ENCODE measurements around the gene ELK3.

Gene ELK3

DNA sequence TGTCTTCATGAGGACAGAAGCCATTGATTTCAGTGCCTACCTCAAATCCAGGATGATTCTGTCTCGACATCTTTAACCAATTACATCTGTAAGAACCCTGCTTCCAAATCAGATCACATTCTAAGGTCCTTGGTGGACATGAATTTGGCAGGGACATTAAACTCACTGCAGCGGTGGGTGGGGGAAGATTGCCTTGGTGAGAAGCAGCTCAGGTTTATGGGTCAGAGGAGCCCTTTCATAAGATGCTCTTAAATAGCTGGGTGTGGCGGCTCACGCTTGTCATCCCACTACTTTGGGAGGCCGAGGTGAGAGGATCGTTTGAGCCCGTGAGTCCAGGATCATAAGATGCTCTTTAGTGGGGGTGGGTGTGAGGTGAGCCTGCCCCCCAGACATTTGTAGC is 42.9 kb downstream of the ELK3 start:
- no peak for DNase-seq

DNA sequence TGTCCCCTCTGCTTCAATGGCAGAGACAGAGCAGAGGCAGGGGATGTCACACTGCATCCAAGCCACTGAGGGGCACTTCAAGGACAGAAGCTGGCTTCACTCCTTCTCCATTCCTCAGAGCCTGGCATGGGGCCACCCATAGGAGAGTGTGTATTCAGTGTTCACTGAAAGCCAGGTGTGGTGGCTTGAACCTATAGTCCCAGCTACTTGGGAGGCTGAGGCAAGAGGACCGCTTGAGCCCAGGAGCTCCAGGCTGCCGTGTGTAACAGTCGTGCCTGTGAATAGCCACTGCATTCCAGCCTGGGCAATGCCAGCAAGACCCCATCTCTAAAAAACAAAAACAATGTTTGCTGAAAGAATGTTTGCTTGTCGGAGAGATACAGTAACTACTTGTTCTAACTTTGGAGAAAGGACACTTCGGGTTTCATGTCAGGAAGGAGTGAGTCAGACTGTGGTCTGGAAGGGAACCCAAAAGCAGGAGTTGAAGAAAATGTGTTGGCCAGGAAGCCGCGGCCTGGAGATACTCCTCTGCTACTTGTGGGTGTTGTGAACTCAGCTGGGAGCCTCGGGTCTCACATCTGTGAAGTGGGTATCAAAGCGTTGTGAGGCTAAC is 43.4 kb downstream of the ELK3 start:
- DNase-seq, result peak; percentile 67

DNA sequence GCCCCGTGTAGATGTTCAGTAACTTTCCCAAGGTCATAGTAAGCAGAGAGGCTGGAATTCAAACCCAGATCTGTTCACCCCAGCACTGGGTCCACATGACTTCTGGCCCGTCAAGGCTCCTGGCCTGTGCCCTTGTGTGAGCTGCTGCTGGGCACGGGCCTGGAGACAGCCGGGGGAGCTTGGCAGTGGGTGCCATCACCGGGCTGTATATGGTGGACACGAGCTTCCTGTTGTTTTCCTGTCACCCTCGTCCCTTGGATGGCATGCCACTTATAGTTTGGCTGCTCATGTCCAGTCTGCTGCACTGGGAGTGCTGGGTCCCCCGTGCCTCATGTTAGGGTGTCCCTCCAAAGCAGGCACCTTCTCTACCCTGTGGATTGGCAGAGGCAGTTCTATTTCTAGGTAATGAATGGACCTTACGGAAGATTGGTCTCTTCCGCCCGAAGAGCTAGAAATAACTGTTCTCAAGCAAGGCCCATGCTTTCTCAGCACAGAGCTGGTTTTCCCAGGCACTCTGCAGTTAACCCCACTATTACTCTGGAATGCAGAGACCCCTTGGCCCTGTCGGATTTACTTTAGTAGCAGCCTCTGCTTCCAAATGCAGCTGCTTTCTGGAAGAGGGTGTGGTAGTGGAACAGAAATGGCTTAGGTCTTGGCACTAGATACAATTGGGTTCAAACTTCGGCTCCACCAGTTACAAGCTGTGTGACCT is 44.3 kb downstream of the ELK3 start:
- no peak for DNase-seq

DNA sequence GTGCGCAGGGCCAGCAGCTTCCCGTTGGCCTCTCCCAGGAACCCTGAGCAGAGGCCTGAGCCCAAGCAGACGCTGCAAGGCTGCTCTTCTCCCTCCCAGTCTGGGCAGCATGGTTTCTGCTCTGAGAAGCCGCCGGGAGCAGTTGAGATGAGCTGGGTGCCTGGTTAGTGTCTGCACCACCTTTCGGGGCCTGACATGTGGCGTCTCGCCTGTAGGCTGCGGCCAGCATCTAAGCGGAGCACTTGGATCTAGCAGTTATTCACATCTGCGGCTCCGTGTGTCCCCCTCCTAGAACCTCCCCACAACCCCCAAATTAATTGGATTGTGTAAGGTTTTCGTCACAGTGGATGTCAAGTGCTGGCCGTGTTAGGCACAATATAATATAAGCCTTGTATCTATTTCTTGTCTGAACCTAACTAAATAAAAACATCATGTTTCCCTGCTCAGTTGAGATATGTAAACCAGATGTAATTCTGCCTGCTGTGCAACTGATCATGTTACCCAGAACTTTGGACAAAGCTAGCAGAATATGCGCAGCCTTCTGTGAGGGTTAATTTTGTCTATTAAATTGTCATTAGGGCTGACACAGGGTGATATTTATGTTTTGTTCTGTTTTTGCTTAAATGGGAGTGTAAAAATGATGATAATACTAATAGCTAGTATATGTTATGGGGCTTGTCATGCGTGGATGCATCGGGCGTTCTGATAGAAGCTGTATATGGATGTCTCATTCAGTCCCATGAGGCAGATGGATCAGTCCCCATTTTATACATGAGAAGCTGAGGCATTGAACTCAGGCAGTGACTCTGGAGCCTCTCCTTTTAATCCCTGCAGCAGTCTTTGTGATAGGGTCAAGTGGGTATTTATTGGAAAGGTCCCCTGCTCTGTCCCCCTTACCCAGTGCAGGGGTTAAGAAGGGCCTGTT is 45.8 kb downstream of the ELK3 start:
- DNase-seq, result no peak

DNA sequence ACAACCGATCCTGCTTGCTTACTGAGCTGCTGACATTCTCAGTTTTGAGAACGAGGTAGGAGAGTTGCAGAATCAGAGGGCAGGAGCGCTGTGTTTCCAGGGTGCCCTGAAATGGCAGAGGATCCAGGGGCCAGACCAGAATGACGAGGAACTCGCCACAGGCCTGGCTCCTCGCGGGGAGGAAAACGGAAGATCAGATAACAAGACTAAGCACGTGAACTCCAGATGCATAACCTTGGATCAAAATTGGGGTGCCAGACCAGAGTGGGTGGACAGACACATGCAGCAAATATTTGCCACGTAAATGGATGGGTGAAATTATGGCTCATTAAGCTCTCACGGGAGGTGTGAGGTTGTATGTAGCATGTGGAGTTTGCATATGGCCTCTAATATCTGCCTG is 46.5 kb downstream of the ELK3 start:
- no peak for DNase-seq

DNA sequence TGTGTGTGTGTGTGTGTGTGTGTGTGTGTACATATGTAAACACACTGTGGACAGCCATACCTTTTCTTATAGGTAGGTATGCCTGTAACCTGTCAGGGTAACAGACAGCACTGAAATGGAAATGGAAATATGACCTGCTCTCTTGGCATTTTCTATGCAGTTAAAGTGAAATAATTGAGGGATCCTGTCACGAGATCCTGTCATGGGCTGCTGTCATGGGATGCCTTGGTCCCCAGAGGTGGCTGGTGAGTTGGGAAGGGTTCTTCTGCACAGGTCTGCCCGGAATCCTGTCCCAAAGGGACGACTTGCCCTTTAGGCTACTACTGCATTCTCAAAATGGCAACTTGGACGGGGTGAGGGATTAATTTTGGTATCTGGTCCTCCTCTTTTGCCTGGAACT is 47.3 kb downstream of the ELK3 start:
- DNase-seq, result no peak

DNA sequence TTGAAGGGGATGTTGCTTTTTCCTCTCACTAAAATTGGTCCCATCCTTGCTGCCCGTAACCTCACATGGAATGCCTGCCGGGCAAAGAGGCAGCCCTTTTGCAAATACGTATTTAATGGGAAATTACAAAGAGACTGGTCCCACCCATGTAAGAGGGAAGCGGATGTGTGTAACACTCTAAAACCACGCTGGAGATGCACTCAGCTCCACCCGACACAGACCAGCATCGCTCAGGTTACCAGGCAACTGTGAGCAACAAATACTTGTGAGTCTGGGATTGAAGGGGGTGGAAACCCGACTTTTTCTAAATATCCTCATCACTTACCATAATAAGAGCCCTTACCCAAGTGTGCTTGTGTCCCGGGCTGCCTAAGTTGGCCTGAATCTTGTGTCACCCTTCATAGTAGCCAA is 47.7 kb downstream of the ELK3 start:
- DNase-seq, result peak; percentile 57

DNA sequence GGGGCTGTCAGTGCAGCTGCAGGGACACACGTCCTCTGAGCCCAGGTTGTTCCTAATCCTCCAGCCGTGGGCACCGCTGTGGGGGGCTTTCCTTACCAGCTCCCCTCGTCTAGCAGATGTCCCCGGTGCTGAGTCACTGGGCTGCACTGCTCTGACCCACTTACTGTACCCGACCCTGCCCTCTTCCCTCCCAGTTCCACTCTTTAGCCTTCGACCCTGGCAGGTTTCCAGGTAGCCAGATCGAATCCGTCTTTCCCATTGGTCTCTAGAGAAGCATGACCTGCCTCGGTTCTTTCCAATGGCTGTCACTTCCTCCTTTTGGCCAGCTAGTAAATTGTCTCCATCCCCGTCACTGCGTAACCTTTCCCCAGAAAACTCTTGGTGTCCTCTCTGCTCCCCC is 48.4 kb downstream of the ELK3 start:
- DNase-seq, result no peak

DNA sequence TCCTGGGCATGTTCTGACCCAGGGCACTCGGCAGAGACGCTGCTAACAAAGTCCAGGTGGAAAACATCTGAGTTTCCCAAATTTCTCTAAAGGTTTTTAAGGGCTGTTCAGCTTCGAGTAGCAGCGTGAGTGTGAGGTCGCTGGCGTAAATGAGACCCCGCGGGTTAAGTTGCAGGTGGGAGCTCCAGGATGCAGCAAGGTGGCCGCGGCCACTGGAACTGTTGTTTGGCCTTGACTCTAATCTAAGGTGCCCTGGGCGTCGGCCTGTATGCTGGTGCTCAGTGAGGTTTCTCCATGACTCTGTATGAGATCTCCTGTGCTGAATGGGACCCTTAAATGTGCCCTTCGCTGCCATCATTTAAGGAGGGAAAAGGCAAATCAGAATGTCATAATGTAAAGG is 50.7 kb downstream of the ELK3 start:
- no peak for DNase-seq

DNA sequence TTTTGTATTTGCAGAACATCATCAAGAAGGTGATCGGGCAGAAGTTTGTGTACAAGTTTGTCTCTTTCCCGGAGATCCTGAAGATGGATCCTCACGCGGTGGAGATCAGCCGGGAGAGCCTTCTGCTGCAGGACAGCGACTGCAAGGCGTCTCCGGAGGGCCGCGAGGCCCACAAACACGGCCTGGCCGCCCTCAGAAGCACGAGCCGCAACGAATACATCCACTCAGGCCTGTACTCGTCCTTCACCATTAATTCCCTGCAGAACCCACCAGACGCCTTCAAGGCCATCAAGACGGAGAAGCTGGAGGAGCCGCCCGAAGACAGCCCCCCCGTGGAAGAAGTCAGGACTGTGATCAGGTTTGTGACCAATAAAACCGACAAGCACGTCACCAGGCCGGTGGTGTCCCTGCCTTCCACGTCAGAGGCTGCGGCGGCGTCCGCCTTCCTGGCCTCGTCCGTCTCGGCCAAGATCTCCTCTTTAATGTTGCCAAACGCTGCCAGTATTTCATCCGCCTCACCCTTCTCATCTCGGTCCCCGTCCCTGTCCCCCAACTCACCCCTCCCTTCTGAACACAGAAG is 52.8 kb downstream of the ELK3 start:
- no peak for DNase-seq

DNA sequence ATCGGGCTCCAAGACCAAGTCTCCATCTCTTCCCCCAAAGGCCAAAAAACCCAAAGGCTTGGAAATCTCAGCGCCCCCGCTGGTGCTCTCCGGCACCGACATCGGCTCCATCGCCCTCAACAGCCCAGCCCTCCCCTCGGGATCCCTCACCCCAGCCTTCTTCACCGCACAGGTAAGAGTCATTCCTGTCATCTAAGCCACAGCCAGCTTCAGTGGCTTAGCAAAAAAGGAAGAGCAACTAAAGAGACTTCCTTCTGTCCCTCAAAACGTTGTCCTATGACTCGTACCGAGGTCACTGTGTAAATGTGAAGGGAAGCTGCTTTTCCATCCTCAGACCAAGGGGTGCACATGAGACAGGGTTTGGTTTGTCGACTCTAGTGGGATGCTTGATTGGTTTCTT is 53.4 kb downstream of the ELK3 start:
- peak; percentile 36 for DNase-seq

DNA sequence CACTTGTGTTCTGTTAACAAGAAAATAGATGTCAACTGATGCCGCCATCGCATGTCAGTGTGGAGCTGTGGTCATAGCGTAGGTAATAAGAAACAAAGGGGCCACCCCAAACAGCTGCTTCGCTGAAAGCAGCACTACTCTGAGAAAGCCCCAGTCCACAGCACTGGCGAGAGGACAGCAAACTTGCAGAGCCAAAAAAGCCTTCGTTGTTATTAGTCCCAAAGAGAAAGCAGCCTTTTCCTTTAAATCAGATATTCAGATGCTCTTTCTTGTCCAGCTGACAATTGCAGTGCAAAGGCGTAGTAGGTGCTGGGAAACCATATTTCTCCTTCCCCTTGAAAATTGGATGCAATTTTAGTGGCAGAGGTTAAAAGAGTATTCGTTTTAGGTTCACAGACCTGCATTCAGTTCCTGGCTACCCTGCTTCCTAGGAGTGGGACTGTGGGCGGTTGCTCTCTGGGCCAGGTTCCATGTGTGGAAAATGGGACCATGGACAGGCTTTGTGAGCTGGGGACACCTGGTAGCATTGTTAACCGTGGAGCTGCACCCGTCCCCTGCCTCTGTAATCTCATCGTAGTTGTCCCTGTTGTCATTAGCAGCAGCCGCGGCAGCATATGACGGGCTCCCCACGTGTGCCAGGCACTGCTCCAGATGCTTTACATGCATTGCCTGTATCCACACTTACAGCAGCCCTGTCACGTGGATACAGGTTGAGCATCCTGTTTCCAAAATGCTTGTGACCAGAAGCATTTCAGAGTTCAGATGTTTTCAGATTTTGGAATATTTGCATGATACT is 54.2 kb downstream of the ELK3 start:
- DNase-seq, result no peak

DNA sequence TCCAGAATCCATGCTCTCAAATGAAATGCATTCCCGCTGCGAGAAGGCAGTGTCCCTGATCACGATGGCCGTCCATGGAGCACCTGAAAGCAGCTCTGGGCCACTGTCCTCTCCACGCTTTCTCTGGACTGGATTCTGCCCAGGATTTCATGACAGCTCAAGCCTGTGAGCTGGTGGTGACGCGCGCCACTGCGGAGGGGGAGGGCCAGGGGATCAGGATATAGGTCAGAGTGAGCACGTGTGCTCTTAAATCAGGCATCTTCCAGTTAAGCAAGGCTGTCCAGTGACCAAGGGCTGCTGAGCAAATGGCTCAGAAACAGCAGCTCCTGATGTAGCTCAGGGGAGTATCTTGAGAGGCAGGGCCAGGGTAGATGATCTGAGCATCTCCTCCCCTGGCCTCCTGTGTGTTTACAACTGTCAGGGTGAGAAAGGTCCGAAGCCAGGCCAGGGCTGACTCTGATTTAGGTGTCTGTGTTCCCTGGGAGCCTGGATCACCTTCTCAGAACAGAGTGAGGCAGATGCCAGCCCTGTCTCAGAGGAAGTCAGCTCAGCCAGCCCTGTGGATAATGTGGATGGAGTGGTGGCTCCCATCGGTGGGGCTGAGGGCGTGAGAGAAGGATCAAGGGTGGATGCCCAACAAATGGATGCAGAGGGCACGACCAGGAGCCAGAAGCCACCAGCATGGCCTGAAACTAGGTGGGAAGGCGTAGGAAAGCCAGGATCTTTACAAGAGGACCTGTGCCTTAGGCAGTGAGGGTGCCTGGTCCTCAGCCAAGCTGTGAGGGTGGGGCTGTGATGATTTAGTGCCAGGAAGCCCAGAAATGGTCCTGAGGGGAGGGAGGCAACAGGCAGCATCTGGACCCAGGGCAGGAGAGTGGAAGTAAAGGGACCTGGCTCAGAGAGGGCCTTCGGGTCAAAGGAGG is 55.3 kb downstream of the ELK3 start:
- no peak for DNase-seq

DNA sequence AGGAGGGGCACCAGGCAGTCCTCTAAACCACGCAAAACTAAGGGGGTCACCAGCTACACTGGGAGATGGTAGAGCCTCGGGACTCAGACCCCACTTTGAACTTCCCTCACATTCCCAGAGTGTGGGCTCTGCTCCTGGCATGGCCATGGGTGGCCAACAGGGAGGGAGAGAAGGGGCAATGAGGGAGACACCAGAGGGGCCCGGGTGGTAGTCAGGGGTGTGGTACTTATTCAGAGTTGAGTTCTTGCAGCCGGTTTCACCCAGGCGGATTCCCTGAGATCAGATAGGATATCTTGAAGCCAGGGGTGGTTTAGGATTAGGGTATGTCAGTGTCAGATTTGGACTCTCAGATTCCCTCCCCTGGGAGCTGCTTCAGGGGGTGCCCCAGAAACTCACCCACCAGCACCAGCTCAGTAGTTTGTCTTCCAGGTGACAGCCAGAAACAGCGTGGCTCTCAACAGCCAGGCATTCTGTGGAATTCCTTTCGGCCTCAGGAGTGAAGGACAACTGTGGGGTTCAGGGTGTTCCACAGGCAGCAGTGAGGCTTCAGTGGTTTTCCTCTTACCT is 56.0 kb downstream of the ELK3 start:
- no peak for DNase-seq

DNA sequence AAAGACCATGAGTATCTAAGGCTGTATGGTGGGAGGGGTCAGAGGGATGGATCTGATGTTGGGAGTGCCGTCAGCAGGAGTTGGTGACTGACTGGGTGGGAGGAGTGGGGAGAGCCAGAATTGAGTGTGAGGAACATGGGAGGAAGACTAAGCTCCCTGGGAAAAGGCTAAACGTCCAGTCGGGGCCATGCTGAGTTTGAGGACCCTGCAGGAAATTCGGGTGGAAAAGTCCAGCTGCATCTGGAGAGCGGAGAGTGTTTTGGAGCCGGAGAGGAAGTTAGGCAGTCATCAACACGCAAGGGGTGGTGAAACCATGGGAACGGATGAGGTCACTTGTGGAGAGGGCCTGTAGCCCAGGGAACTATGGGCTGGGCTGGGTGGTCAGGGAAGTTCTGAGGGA is 60.9 kb downstream of the ELK3 start:
- DNase-seq, result no peak

DNA sequence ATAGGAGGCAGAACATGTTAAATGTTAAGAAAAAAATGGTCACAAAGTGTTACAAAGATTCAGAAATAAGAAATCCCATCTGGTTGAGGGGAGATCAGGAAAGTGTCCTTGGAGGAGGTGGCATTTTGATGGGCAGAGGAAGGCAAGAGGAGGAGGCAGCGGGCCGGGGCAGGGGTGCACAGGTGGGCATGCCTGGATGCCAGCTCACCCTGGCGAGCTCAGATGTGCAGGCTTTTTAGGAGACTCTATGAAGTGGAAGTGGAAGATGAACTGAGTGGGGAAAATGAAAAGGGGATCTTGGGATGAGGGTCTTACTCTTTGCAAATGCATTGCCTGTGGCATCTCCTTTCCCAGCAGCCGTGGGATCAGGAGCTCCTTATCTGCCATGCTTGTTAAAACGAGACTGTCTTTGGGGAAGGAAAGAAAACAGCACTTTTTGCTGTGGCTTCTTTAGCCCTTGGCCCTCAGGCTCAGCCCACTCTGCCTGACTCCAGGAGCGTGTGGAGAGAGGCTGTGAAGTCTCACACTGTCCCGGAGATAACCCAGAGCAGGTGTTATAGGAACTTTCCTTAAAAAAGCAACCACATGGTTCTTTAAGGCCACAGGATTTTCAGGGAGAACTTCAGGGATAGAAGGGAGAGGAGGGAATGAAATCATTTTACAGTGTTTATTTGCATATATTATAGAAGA is 62.6 kb downstream of the ELK3 start:
- DNase-seq, result no peak

DNA sequence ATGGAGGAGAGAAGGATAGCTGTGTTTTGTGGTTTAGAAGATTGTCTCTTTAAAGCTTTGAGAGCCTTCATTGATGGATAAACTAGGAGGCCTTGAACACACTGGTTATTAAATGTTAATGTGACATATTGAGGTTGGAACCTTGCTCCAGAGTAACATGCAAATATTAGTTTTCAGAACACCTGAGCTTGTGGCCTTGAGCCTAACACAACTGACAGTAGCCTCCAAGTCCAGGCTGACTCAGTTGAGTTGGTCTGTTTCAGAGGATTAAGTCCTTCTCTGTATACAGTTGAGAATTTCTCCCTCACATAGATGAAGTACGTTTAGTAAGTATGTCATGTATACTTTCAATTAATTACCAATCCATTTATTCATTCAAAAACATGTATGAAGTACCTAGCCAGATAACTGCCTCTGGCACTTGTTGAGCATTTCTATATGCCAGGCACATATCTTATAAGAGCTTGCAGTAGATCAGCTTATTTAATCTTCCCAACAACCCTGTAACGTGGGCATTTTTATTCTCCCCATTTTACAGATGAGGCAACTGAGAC is 63.5 kb downstream of the ELK3 start:
- no peak for DNase-seq

DNA sequence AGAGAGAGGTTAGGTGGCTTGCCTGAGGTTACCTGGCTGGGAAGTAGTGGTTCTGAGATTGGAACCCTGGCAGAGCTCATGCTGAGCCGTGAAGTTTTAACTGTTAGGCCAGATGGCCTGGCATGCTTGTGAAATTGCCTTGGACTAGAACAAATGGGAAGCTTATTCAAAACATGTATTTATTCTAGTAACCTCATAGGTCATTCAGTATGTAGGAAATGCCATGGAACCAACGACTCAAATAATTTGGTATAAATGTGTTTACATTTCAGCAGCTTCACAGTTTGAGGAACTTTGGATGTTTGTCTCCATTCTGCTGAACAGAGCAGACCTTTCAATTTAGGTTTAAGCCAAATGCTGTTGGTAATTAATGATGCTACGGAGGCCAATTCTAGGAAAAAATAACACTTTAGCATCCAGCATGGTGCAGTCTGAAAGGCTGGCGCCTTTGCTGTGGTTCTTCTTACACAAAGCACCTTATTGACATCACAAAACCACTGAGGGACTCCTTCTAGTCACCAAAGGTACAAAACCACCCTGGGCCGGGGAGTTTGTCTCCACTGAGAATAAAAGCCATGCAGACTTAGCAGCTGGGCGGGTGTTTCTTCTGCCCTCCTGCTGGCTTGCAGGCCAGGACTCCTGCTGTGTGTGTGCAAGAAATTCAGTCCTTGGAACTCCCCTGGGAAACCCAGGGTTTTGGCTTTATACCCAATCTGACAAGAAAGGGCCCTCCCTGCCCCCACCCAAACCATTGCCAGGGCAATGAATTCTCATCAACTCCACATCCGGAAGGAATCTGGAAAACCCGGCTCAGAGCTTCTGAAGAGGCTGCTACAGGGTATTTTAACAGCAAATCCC is 64.2 kb downstream of the ELK3 start:
- no peak for DNase-seq

DNA sequence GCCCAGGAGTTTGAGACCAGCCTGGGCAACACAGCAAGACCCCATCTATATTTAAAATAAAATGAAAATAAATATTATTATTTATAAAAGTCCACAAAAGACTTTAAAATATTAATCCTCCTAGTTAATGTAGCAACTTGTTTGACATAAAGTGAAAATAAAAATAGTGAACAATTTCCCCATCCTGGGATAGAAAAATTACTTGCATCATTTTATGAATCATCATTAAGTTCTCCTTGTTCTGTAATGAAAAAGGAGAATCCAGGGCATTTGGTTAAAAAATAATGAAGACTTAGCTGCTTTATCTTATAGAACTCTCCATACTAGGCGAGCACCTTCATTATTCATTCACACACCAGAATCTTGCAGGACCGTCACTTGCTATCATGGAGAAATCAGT is 66.1 kb downstream of the ELK3 start:
- DNase-seq, result no peak
